HS-27A (cell line): ENCODE data around the gene GSTT2B.
"Not testable (repeated sequence)": the region's sequence is repeated elsewhere in the genome, so short reads cannot be mapped to it uniquely, and the experiment has no call there.

Source experiments
- DNase-seq: peaks from one replicate; pipeline ENCODE4 v3.0.0-alpha.2; 2012; ENCODE audit warnings: low read depth, missing footprints

Gene GSTT2B

GRCh38 chr22:23984430-23984829, 23.4 kb upstream of the GSTT2B start:
- DNase-seq = no peak

DNA sequence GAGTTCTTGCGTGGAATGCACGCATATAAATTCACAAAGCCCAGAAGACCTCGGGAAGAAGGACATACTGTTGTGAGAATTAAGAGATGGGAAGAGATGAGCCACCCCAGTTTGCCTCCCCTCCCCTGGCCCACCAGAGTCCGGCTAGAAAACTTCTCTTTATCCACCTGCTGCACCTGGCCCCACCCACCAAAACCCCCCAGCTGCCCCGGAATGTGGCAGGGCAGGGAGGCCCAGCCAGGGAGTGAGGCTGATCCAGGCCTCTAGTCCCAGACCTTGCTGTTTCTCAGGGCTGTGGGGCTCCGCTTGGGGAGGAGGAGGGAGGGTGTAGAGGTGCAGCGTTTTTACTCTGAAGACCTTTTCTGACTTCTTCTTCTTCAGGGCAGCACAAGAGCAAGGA, 19.6 kb upstream of the GSTT2B start:
- not testable (repeated sequence) for DNase-seq

GRCh38 chr22:23979557-23980240, 18.7 kb upstream of the GSTT2B start, which contains the start of gene GSTT2:
TSS of gene GSTT2 (plus strand) at chr22:23980134.
- not testable (repeated sequence) for DNase-seq

DNA sequence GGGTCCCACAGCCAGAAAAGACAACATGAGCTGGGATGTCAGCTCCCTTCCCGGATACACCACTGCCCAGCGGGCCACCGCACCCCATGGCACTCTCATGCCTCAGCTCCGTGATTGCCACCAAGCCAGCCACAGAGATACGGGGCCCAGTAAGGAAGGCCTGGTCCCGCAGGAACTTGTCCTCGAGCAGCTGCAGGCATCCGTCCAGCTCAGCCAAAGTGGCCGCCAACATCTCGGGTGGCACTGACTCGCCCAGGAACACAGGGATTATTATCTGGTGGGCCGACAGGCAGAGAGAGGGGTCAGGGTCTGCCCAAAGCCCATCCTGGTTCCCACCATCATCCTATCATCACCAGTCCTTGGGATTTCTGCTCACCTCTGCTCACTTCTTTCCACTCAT, 16.3 kb upstream of the GSTT2B start:
- not testable (repeated sequence) for DNase-seq

GRCh38 chr22:23974836-23975352, 13.9 kb upstream of the GSTT2B start:
- DNase-seq = not testable (repeated sequence)

DNA sequence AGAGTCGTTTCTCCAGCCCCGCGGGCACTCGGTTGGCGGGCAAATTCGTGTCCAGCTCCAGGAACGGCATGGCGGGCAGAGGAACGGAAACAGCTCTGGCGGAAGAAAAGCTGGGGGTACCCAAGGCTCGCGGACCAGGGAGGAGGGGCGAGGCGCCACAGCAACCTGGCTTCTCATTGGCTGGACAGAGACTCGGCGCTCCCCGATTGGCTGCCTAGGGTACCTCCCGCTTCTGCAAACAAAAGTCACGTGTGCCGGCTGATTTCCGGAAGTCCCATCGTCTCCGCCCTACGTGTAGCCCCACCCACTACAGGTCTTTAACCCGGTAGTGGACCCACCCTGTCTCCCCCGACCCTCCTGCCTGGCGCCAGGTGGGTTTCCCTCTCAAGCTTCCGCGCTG, 13.3 kb upstream of the GSTT2B start, which contains the start of gene DDT:
Gene DDT, minus strand, starts transcription at position 97 of the 400 bp plus-strand sequence. Its CDS starts 27 bp downstream, at position 70.
- not testable (repeated sequence) for DNase-seq

- DNase-seq = not testable (repeated sequence)
Observed at GRCh38 chr22:23971927-23972326, 10.9 kb upstream of the GSTT2B start.

DNA sequence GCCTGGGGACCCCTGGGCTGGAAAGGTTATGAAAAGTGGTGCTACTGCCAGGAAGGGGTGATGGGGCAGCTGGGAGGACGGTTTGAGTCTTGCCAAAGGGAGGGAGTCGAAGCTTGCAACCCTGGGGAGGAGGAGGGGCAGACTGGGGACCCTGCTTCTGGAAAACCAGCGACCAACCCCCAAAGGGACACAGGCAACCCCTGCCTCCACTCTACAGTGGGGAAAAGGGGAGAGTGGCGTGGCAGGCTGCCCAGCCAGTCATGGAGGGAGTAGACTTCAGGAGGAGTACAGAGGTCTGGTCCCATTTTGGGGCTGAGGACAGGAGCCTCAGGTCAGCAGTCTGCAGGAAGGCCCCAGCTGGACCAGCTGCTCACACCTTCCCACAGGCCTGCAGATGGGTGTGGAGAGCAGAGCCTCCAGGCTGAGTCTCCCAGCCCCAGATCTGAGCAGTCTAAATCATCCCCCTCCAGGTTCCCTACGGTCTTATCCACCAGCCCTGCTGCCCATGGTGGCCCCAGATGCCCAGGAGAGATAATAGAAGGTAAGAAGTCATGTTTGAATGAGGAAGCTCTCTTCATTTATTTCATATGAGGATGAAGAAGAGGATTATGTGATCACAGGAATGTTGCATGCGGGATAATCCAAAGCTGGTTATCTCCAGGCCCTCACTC, 10.0 kb upstream of the GSTT2B start:
- DNase-seq = no peak

- DNase-seq = no peak
Observed at GRCh38 chr22:23970201-23970641, 9.2 kb upstream of the GSTT2B start.

DNA sequence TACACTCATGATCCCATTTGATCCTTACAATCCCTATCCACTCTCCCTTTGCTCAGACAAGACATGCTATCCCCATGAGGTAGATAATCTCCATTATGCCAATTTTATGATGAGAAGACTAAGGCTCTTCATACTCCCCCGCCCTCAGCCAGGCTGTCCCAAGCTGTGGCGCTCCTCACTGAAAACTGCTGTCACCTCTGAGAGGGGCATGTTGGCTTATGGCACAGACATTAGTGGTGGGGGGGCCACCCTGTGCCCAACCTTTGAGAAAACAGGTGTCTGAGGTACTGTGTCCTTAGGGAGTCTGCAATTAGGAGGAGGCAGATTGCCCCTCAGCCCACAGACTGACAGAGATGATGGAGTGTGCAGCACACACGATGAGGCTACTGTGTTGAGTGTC, 8.1 kb upstream of the GSTT2B start:
- no peak for DNase-seq

GRCh38 chr22:23966568-23966967, 5.6 kb upstream of the GSTT2B start, which contains the start of gene DDTL:
TSS of gene DDTL (plus strand) at chr22:23966888. CDS start at chr22:23966915, 27 bp downstream.
- not testable (repeated sequence) for DNase-seq

DNA sequence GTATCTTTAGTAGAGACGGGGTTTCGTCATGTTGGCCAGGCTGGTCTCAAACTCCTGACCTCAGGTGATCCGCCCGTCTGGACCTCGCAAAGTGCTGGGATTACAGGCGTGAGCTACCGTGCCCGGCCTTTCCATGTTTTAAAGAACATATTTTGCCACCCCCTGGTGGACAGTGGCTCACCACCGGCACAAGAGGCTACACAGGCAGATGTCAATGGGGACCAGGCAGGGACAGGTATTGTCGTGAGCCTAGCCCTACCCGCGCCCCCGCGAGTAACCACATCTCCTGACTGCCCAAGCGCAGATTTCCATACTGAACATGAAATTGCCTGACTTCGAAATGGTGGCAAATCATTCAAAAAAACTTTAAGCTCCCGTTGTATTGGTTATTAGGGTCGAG, 5.1 kb upstream of the GSTT2B start:
- not testable (repeated sequence) for DNase-seq

DNA sequence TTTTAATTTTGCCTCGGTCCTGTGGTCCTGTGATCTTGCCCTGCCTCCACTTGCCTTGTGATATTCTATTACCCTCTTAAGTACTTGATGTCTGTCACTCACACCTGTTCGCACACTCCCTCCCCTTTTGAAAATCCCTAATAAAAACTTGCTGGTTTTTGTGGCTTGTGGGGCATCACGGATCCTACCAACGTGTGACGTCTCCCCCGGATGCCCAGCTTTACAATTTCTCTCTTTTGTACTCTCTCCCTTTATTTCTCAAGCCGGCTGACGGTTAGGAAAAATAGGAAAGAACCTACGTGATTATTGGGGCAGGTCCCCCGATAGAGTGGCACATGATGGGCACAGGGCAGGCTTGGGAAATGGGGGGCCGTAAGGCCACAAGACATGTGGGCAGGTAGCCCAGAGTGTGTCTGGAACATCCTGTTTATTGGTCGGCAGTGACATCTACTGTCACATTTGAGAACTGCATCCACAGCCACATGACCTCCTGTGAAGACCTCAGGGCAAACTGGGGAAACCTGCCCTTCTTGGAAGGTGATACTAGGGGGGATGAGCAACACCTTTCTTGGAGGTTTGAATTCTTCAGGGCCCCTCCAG, 4.6 kb downstream of the GSTT2B start:
- DNase-seq = peak; percentile 23

- DNase-seq = not testable (repeated sequence)
Observed at GRCh38 chr22:23955886-23956285, 5.1 kb downstream of the GSTT2B start.

DNA sequence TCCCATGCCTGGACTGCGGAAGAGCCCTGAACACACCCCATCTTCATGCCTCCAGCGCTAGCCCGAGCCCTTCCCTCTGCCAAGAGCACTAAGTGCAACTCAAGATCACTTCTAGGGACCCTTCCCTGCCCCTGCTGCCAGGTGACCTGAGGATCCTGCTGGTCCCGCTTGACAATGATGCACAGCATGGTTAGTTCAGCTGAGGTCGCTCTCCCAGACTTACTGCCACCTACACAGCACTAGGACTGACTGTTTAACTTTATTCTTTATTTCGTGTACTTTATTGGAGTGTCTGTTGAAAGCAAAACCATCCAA, 6.0 kb downstream of the GSTT2B start:
- not testable (repeated sequence) for DNase-seq

DNA sequence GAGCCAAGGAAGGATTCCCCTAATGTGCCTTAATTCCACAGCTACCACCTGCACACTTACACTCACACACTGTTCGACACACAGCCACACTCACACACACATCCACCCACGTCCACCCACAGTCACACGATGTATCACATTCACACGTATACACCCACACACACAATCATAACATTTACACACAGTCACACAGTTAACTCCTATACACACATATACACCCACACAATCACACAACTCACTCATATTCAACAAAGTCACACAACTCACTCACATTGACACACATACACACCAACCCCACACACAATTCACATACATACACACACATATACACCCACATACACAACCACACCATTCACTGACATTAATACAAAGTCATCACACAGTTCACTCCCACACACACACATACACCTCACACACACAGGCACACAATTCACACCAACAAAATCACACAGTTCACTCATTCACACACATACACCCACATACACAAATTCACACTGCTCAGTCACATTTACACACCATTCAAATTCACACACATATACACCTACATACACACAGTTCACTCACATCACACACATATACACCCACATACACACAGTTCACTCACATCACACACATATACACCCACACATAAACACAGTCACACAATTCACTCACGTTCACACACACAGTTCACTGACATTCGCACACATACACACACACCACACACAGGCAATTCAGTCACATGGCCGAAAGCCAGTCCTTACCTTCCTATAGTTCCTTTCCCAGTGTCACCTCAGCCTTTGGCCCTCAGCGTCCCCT, 6.6 kb downstream of the GSTT2B start:
- not testable (repeated sequence) for DNase-seq

DNA sequence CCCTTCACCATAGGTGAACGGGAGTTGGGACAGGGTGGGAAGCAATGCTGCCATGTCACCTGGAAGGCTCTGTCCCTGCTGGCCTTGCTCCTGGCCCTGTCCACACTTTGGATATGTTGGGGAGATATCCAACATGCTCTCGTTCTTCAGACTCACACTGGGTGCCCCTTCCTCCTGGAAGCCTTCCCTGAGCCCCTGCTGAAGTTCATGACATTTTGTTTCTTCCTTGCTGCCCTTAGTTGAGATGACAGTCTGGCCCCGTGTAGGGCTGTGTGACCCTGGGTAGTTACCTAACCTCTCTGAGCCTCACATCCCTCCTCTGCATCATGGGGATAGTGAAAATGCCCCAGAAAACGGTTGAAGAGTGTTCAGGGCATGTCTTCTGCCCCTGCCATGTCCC, 7.5 kb downstream of the GSTT2B start:
- not testable (repeated sequence) for DNase-seq

GRCh38 chr22:23952794-23953405, 8.1 kb downstream of the GSTT2B start:
- not testable (repeated sequence) for DNase-seq

DNA sequence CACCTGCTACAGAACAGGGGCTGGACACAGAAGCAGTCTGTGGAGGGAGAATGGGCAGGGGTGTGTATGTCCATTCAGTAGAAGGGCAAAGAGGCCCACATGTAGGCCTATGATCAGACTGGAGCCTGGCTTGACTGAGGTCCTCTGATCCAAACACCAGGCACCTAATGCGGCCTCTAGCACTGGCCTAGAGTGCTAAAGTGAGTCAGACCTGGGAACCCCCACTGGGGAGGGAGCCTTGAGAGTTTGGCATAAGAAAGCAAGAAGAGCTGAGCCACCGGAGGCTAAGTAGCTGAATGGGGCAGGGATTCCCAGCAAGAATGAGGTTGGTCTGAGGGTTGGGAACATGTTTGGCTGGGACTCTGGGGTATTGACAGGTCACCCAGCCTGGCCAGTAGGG, 9.6 kb downstream of the GSTT2B start:
- DNase-seq = not testable (repeated sequence)

- DNase-seq = not testable (repeated sequence)
Observed at GRCh38 chr22:23949764-23950163, 11.2 kb downstream of the GSTT2B start.

GRCh38 chr22:23947391-23947790, 13.6 kb downstream of the GSTT2B start:
- not testable (repeated sequence) for DNase-seq
